HS-27A (cell line): ENCODE measurements around the gene FPGS.

Experiments
- DNase-seq: peaks from one replicate; pipeline ENCODE4 v3.0.0-alpha.2; 2012; ENCODE audit warnings: low read depth, missing footprints

The FPGS gene

GRCh38 chr9:127860260-127860659 lies 57.6 kb downstream of the FPGS start:
- no peak for DNase-seq

- no peak for DNase-seq
Measured at GRCh38 chr9:127860779-127861178, 58.1 kb downstream of the FPGS start.

- no peak for DNase-seq
Measured at GRCh38 chr9:127862075-127863011, 59.7 kb downstream of the FPGS start.

GRCh38 chr9:127863191-127863621 lies 60.5 kb downstream of the FPGS start:
- DNase-seq, result no peak
